Neuronal stem cell (in vitro differentiated cells): Measurements from ENCODE around the gene RAD9A.

Experiments
- DNase-seq: peaks from one replicate; pipeline ENCODE4 v3.0.0-alpha.2; 2013; ENCODE audit warnings: low spot score
- H2AFZ ChIP-seq: one replicate; pipeline ENCODE4 v1.6.1; 2013; ENCODE audit warnings: mild to moderate bottlenecking, low read length, inconsistent platforms
- H2AK5ac ChIP-seq: 2 replicates; pipeline ENCODE4 v1.6.1; 2013; ENCODE audit warnings: low read depth, mild to moderate bottlenecking, inconsistent platforms, low read length, moderate library complexity, mixed read lengths
- H2BK120ac ChIP-seq: 2 replicates; pipeline ENCODE4 v1.6.1; 2013; ENCODE audit warnings: low read depth, mild to moderate bottlenecking, inconsistent platforms, low read length, moderate library complexity, mixed read lengths
- H2BK12ac ChIP-seq: one replicate; pipeline ENCODE4 v1.6.1; 2013; ENCODE audit warnings: low read length, inconsistent platforms
- H2BK15ac ChIP-seq: 2 replicates; pipeline ENCODE4 v1.6.1; 2013; ENCODE audit warnings: mild to moderate bottlenecking, low read length, inconsistent platforms, mixed read lengths
- H2BK5ac ChIP-seq: one replicate; pipeline ENCODE4 v1.6.1; 2013; ENCODE audit warnings: inconsistent platforms, mild to moderate bottlenecking, low read length, moderate library complexity
- H3K14ac ChIP-seq: one replicate; pipeline ENCODE4 v1.6.1; 2013; ENCODE audit warnings: low read length, inconsistent platforms
- H3K18ac ChIP-seq: 2 replicates; pipeline ENCODE4 v1.6.1; 2013; ENCODE audit warnings: low read length, inconsistent platforms
- H3K23ac ChIP-seq: 2 replicates; pipeline ENCODE4 v1.6.1; 2013; ENCODE audit warnings: low read depth, mild to moderate bottlenecking, mixed read lengths, low read length, inconsistent platforms; ENCODE audit not compliant: poor library complexity
- H3K27ac ChIP-seq: replicated peaks from 3 replicates; pipeline ENCODE4 v1.5.1; 2013; ENCODE audit warnings: low read length, inconsistent platforms
- H3K27me3 ChIP-seq, 3 experiments: 2 replicates each; pipeline ENCODE4 v1.6.1; 2013; ENCODE audit warnings: low read length in 3 of 3, mild to moderate bottlenecking in 2 of 3, inconsistent platforms in 1 of 3, low read depth in 1 of 3, mixed read lengths in 1 of 3, moderate library complexity in 1 of 3; ENCODE audit not compliant: control insufficient read depth in 3 of 3, insufficient read depth in 3 of 3
- H3K36me3 ChIP-seq, 2 donors: replicated peaks in 1 of 2; 2 replicates each; pipeline ENCODE4 v1.6.1; 2013; ENCODE audit warnings: low read length in 2 of 2; ENCODE audit not compliant: control insufficient read depth in 2 of 2, insufficient read depth in 2 of 2
- H3K4ac ChIP-seq: 2 replicates; pipeline ENCODE4 v1.6.1; 2013; ENCODE audit warnings: inconsistent platforms, mild to moderate bottlenecking, low read length, moderate library complexity
- H3K4me1 ChIP-seq, 2 donors: 1 replicate in 1 of 2; 2 replicates in 1 of 2; pipeline ENCODE4 v1.6.1; 2013; ENCODE audit warnings: low read length in 2 of 2, low read depth in 1 of 2; ENCODE audit not compliant: control insufficient read depth in 2 of 2, insufficient read depth in 1 of 2
- H3K4me2 ChIP-seq: one replicate; pipeline ENCODE4 v1.6.1; 2013; ENCODE audit warnings: mild to moderate bottlenecking, low read length, inconsistent platforms; ENCODE audit not compliant: insufficient read depth, poor library complexity, severe bottlenecking
- H3K4me3 ChIP-seq, 2 donors: 2 replicates each; pipeline ENCODE4 v1.5.1; 2013; ENCODE audit warnings: low read length in 2 of 2, mild to moderate bottlenecking in 2 of 2, inconsistent platforms in 1 of 2, moderate library complexity in 1 of 2
- H3K79me1 ChIP-seq: one replicate; pipeline ENCODE4 v1.6.1; 2013; ENCODE audit warnings: low read depth, mild to moderate bottlenecking, inconsistent platforms, low read length, moderate library complexity
- H3K9ac ChIP-seq: one replicate; pipeline ENCODE4 v1.6.1; 2013; ENCODE audit warnings: mild to moderate bottlenecking, low read depth, low read length, inconsistent platforms; ENCODE audit not compliant: poor library complexity
- H3K9me3 ChIP-seq, 2 donors: replicated peaks in 1 of 2; 2 replicates each; pipeline versions ENCODE3 to v1.6.1; 2013; ENCODE audit warnings: low read length in 2 of 2, mild to moderate bottlenecking in 2 of 2, inconsistent platforms in 1 of 2, low read depth in 1 of 2, mixed read lengths in 1 of 2, moderate library complexity in 1 of 2; ENCODE audit not compliant: control insufficient read depth in 2 of 2, insufficient read depth in 1 of 2
- H4K8ac ChIP-seq: one replicate; pipeline ENCODE4 v1.6.1; 2013; ENCODE audit warnings: low read depth, mild to moderate bottlenecking, inconsistent platforms, low read length, moderate library complexity
- H4K91ac ChIP-seq: one replicate; pipeline ENCODE4 v1.6.1; 2013; ENCODE audit warnings: low read length, low read depth, mild to moderate bottlenecking, inconsistent platforms; ENCODE audit not compliant: poor library complexity
- WGBS, 2 donors: extraction: QIAGEN DNeasy Blood & Tissue Kit; methylation state at CpG; one replicate each; pipeline ENCODE4 v1.1.7; 2013; ENCODE audit warnings: missing lambda C conversion rate in 2 of 2, mixed read lengths in 1 of 2; ENCODE audit not compliant: insufficient read length in 2 of 2, insufficient replicate concordance in 1 of 2; ENCODE audit errors: extremely low coverage in 2 of 2; 5-methylcytosine and 5-hydroxymethylcytosine counted together

RAD9A gene

GRCh38 chr11:67375320-67376055, 16.3 kb upstream of the RAD9A start:
- H3K14ac ChIP-seq, result peak overlapping the region; percentile 98
- peak overlapping the region; percentile 52 for H3K4me2 ChIP-seq
- H4K8ac ChIP-seq, result no peak overlapping the region
- peak overlapping the region; percentile 97 for H3K18ac ChIP-seq
- no peaks in the 10 kb centered on the region for H3K9me3 ChIP-seq
- peaks cover 8% of the 10 kb centered on the region for H3K79me1 ChIP-seq
- H2AK5ac ChIP-seq, result peak overlapping the region; percentile 91
- H3K23ac ChIP-seq, result peak overlapping the region; percentile 25
- H2AFZ ChIP-seq, result peak overlapping the region; percentile 83
- H3K4ac ChIP-seq, result peak overlapping the region; percentile 84
- no peak for DNase-seq
- no peak overlapping the region for H3K27ac ChIP-seq
- H3K27me3 ChIP-seq, result peaks cover 0 to 10% (median 0%) of the 10 kb centered on the region in 3 experiments
- H4K91ac ChIP-seq, result no peak overlapping the region
- H3K4me1 ChIP-seq, result peaks cover 45 to 49% of the 10 kb centered on the region in 2 donors
- H2BK5ac ChIP-seq, result peak overlapping the region; percentile 84
- peak overlapping the region; percentile 96 for H2BK15ac ChIP-seq
- H3K4me3 ChIP-seq, result no peak overlapping the region
- WGBS, 2 donors, result no CpG with 5 or more reads among the region's 15 CpGs
- H2BK120ac ChIP-seq, result peak overlapping the region; percentile 97
- peak overlapping the region; percentile 78 for H3K9ac ChIP-seq
- H3K36me3 ChIP-seq, result no peaks in the 10 kb centered on the region
- H2BK12ac ChIP-seq, result peak overlapping the region; percentile 95

- no CpG with 5 or more reads among the region's 7 CpGs for WGBS, 2 donors
- DNase-seq, result no peak
- H2AK5ac ChIP-seq, result peak overlapping the region; percentile 91
- no peak overlapping the region for H3K4me3 ChIP-seq
- peaks cover 0 to 10% (median 0%) of the 10 kb centered on the region in 3 experiments for H3K27me3 ChIP-seq
- no peak overlapping the region for H4K8ac ChIP-seq
- peak overlapping the region; percentile 52 for H3K4me2 ChIP-seq
- H3K4ac ChIP-seq, result peak overlapping the region; percentile 32
- peaks cover 8% of the 10 kb centered on the region for H3K79me1 ChIP-seq
- peak overlapping the region; percentile 95 for H2BK12ac ChIP-seq
- no peak overlapping the region for H3K27ac ChIP-seq
- H2AFZ ChIP-seq, result peak overlapping the region; percentile 83
- peak overlapping the region; percentile 78 for H3K9ac ChIP-seq
- peak overlapping the region; percentile 97 for H2BK120ac ChIP-seq
- no peaks in the 10 kb centered on the region for H3K9me3 ChIP-seq
- peaks cover 37 to 42% of the 10 kb centered on the region in 2 donors for H3K4me1 ChIP-seq
- no peak overlapping the region for H3K23ac ChIP-seq
- no peak overlapping the region for H4K91ac ChIP-seq
- peak overlapping the region; percentile 93 for H3K18ac ChIP-seq
- H2BK15ac ChIP-seq, result peak overlapping the region; percentile 96
- peak overlapping the region; percentile 98 for H3K14ac ChIP-seq
- no peaks in the 10 kb centered on the region for H3K36me3 ChIP-seq
- H2BK5ac ChIP-seq, result peak overlapping the region; percentile 84
Measured at GRCh38 chr11:67376063-67376820, 15.5 kb upstream of the RAD9A start.

- no CpG with 5 or more reads among the region's 6 CpGs for WGBS, 2 donors
- Histone ChIP-seq H3K4me1 (peaks cover 29 to 33% of the 10 kb centered on the region in 2 donors), H3K14ac (no peak overlapping the region), H3K23ac (peak overlapping the region; percentile 59), H3K27me3 (peaks cover 0 to 6% (median 0%) of the 10 kb centered on the region in 3 experiments), H3K36me3 (no peaks in the 10 kb centered on the region), H3K4me2 (no peak overlapping the region), H3K4me3 (no peak overlapping the region), H3K18ac (peak overlapping the region; percentile 76), H4K91ac (no peak overlapping the region), H3K9ac (no peak overlapping the region), H2BK5ac (peak overlapping the region; percentile 88), H2BK15ac (peak overlapping the region; percentile 17), H3K79me1 (peaks cover 2% of the 10 kb centered on the region), H2BK120ac (no peak overlapping the region), H3K27ac (no peak overlapping the region), H4K8ac (no peak overlapping the region), H3K4ac (no peak overlapping the region), H2AK5ac (peak overlapping the region; percentile 8), H3K9me3 (no peaks in the 10 kb centered on the region), H2BK12ac (peak overlapping the region; percentile 77), H2AFZ (no peak overlapping the region)
- DNase-seq, result no peak
Measured at GRCh38 chr11:67376873-67377808, 14.6 kb upstream of the RAD9A start.
